Measurements from ENCODE around the gene TMEM44.

TMEM44 gene

DNA sequence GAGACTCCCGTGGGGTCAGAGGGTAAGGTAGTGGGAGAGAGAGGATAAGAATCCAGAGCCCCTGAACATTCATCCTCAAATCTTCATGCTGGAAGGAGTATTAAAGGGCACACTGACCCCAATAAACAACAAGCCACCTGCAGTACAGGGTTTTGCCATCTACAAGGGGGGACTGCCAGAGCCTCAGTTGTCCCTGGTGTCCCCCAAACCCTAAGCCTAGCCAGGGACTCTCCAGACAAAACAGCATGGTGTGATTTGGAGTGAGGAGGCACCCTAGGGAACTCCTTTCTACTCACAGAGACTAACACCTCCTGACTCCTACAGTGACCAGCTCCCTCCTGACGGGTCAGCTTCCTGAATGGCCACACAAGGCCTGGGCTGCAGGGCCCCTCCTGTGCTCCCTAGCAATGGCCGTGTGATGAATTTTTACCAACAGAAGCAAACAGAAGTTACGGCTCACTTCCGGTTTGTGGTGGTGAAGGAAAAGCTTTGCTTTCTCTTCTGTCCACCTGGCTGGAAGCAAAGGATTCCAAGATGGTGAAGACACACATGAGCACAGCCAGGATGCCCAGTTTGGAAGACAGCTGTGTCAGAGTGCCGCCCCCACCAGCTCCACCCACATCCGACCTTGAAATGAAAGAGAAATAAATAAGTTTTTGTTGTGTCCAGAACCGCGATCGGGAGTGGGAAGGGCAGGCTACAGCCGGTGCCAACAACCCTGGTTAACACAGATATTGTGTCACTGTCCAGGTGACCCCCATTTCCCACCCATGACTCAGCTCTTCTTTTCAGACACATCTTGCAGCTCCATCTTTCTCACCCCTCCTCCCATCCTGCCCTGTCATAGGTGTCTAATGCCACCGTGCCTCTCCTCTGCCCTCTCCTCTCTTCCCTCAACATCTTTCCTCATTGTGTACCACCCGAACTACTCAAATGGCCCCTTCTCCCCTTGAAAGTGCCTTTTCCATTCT, 76.8 kb downstream of the TMEM44 start:
- no peak for DNase-seq (ENCODE audit: low read depth)

DNA sequence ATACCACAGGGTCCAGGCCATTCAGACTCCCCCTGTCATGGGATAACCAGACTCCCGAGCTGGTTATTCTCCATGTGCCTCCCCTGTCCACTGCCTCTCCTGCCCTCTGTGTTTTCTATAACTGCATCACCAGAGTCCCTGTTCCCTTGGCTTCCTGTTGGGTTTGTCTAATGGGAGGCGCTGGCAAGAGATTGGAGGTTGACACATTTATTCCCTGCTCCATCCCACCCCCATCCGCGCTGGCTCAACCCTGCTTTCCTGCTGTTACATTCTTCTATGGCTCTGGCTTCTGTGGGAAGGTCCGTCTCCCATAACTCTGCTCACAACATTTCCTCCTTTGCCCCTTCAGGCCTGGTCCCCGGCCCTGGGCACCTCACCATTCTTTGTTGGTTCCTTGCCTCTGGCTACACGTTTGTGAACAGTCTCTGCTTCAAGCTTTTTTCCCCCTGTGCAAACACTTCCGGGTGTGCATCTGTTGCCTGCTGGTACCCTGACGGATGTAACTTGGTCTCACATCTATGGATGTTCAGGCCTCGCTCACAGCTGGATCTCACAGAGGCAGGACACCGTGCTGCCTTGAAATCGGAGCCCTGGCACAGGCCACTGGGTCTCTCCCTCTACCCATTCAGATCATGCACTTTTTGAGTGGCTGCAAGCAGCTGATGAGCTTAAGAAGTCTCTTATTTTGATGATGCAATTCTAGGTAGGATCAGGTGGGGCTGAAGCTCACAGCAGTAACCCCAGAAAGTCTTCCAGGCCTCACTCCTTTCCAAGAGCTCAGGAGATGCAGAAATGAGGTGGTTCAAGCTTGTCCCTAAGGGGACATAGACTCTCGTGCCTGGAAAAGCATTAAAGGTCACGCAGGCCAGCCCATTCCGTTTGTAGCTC, 77.8 kb downstream of the TMEM44 start:
- TF ChIP-seq, protein P1, sequence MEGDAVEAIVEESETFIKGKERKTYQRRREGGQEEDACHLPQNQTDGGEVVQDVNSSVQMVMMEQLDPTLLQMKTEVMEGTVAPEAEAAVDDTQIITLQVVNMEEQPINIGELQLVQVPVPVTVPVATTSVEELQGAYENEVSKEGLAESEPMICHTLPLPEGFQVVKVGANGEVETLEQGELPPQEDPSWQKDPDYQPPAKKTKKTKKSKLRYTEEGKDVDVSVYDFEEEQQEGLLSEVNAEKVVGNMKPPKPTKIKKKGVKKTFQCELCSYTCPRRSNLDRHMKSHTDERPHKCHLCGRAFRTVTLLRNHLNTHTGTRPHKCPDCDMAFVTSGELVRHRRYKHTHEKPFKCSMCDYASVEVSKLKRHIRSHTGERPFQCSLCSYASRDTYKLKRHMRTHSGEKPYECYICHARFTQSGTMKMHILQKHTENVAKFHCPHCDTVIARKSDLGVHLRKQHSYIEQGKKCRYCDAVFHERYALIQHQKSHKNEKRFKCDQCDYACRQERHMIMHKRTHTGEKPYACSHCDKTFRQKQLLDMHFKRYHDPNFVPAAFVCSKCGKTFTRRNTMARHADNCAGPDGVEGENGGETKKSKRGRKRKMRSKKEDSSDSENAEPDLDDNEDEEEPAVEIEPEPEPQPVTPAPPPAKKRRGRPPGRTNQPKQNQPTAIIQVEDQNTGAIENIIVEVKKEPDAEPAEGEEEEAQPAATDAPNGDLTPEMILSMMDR (IDR thresholded peaks at IDR 0.05; ENCODE audit: low read depth, low read length, missing control alignments) = no peak
- no peak overlapping the region for H3K4me3 ChIP-seq (ENCODE audit: low read depth, low read length)
- DNase-seq (ENCODE audit: low read depth) = no peak
- in situ Hi-C loops (cut with HindIII; ENCODE audit: low sequenced_read_pairs) = no loop called here

More for the DNA sequence above, 76.8 kb downstream of the TMEM44 start:
- no peak overlapping the region for H3K4me3 ChIP-seq (ENCODE audit: low read depth, low read length)
- in situ Hi-C loops (cut with HindIII; ENCODE audit: low sequenced_read_pairs) = no loop called here
- TF ChIP-seq, protein P1 (IDR thresholded peaks at IDR 0.05; ENCODE audit: low read depth, low read length, missing control alignments) = no peak

DNA sequence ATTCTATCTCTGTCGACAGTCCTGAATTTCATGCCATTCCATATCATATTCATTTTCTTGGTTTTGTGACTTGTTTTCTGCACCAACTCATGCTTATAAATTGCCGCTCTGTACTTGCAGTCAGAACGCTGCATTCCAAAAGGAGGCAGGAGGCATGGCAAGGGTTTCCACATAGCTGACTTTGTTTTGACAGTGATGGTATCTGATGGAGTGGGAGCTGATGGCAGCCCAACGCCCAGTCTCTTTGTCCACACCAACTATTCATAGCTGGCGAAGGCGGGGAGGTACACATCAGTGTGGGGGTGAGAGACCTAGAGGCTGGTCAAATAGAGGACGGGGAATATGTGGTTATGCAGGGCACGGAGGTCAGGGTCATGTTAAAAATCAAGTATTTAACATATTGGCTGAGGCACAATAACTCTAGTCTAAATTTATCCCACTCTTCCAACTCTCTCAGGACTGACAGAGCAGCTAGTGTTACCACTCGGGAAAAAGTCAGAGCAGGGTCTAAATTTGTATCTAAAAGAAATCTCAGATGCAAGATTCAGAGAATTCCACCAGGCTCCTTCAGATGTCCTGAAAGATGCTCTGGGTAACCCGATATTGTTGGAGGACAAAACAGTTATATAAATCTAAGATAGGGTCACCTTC, 78.6 kb downstream of the TMEM44 start:
- in situ Hi-C loops (cut with HindIII; ENCODE audit: low sequenced_read_pairs) = loop anchor here (5.0 kb wide), 1 partner anchor 67 kb away; the partner anchor contains the start of gene ATP13A3
- TF ChIP-seq, protein P1 (IDR thresholded peaks at IDR 0.05; ENCODE audit: low read depth, low read length, missing control alignments) = no peak
- no peak for DNase-seq (ENCODE audit: low read depth)
- H3K4me3 ChIP-seq (ENCODE audit: low read depth, low read length) = no peak overlapping the region

DNA sequence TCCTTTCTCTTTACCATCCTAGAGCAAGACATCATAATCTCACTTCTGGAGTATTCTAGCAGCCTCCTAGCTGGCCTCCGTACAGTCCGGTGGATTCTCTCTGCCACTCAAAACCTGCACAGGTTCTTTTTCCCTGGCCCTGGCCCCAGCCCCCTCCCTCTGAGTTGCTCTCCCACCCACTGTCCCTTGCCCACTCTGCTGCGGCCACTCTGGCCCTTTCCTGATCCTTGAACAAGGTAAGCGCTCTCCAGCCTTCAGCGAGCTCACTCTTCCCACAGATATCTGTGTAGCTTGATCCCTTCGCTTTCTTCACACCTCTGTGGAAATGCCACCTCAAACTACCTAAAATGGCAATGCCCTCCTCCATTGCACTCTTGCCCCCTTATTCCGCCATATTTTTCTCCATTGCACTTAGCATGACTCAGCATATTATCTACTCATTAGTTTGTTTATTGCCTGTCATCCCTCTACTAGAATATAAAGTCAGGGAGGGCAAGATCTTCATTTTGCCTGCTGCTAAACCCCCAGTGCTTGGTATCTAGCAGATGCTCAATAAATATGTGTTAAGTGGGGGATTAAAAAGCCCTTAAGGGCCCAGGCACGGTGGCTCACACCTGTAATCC, 80.8 kb downstream of the TMEM44 start:
- TF ChIP-seq, protein P1 (IDR thresholded peaks at IDR 0.05; ENCODE audit: low read depth, low read length, missing control alignments) = no peak
- H3K4me3 ChIP-seq (ENCODE audit: low read depth, low read length) = no peak overlapping the region
- in situ Hi-C loops (cut with HindIII; ENCODE audit: low sequenced_read_pairs) = loop anchor here (5.0 kb wide), 1 partner anchor 65 kb away; the partner anchor contains the start of gene ATP13A3
- no peak for DNase-seq (ENCODE audit: low read depth)

DNA sequence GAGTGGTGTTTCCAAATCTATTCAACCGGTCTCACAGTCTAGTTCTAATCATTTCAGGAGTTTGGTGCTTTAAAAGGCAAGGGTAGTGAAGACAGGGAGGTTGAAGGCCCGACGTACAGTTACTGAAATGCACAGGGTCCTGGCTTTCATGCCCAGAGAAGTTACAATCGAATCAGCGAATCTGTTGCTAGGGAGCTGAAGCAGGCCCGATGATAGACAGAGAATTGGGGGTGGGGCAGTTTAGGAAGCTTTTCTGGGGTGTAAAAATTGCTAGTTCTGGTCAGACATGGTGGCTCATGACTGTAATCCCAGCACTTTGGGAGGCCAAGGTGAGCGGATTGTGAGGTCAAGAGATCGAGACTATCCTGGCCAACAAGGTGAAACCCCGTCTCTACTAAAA, 83.4 kb downstream of the TMEM44 start:
- no peak overlapping the region for H3K4me3 ChIP-seq (ENCODE audit: low read depth, low read length)
- in situ Hi-C loops (cut with HindIII; ENCODE audit: low sequenced_read_pairs) = loop anchor here (5.0 kb wide), 1 partner anchor 63 kb away; the partner anchor contains the start of gene ATP13A3
- TF ChIP-seq, protein P1 (IDR thresholded peaks at IDR 0.05; ENCODE audit: low read depth, low read length, missing control alignments) = no peak
- no peak for DNase-seq (ENCODE audit: low read depth)

Data from astrocyte of the cerebellum (primary cell).